Activated naive CD4-positive, alpha-beta T cell treated with anti-CD3 and anti-CD28 coated beads, Interleukin-2, amount 10 ng/mL, durations not matched to agents 7 days and 5 days (primary cell): Measurements from ENCODE around the gene OR2T8.

Source experiments
- CTCF ChIA-PET: fragments of 350-600 bp; sonication (Branson Sonifier 250); formaldehyde crosslinking; loops from one replicate; lab custom pipeline; 2021; ENCODE audit warnings: antibody characterized with exemption; lab: Charles Lee
- DNase-seq: peaks from one replicate; pipeline ENCODE4 v3.0.0-alpha.2; 2020
- H3K27ac Mint-ChIP-seq: one replicate; pipeline ENCODE4 v1.8.0; 2021; ENCODE audit warnings: mild to moderate bottlenecking, moderate library complexity, mixed read lengths
- H3K27me3 Mint-ChIP-seq: one replicate; pipeline ENCODE4 v1.8.0; 2021; ENCODE audit warnings: mild to moderate bottlenecking, mixed read lengths
- H3K36me3 Mint-ChIP-seq: one replicate; pipeline ENCODE4 v1.8.0; 2021; ENCODE audit warnings: mixed read lengths
- H3K4me1 Mint-ChIP-seq: one replicate; pipeline ENCODE4 v1.8.0; 2021; ENCODE audit warnings: mixed read lengths
- H3K4me3 Mint-ChIP-seq: one replicate; pipeline ENCODE4 v1.8.0; 2021; ENCODE audit warnings: mild to moderate bottlenecking, moderate library complexity, mixed read lengths
- H3K9me3 Mint-ChIP-seq: one replicate; pipeline ENCODE4 v1.8.0; 2021; ENCODE audit warnings: mixed read lengths

The OR2T8 gene, protein sequence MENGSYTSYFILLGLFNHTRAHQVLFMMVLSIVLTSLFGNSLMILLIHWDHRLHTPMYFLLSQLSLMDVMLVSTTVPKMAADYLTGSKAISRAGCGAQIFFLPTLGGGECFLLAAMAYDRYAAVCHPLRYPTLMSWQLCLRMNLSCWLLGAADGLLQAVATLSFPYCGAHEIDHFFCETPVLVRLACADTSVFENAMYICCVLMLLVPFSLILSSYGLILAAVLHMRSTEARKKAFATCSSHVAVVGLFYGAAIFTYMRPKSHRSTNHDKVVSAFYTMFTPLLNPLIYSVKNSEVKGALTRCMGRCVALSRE

DNA sequence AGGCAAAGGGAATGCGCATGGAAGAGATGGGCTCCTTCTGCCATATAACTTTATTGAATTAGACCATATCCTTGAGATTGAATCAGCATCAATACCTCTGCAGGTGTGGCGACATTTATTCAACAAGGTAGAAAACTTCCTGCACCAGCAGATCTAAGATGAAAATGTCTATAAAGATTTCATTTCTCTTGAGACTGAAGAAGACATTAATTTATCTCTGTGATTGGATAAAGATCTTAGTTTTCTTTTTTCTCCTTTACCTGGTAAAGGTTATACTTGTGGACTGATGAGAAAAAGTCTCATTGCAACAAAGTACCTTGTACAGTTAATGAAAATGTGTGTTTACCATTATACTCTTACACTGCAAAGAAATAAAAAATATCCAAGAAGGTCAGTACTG is at the start of gene OR2T8:
OR2T8 (plus strand) TSS at position 301 of the 400 bp plus-strand sequence. CDS start 766 bp downstream, outside the sequence.
- Mint-ChIP-seq H3K9me3 (no peaks in the 10 kb centered on the region), H3K4me3 (no peak within 1 kb of the TSS), H3K36me3 (no peaks in the 10 kb centered on the region), H3K27me3 (no peaks in the 10 kb centered on the region), H3K27ac (no peak within 1 kb of the TSS), H3K4me1 (no peaks in the 10 kb centered on the region)
- DNase-seq: no peak
- CTCF ChIA-PET: no interaction called here

DNA sequence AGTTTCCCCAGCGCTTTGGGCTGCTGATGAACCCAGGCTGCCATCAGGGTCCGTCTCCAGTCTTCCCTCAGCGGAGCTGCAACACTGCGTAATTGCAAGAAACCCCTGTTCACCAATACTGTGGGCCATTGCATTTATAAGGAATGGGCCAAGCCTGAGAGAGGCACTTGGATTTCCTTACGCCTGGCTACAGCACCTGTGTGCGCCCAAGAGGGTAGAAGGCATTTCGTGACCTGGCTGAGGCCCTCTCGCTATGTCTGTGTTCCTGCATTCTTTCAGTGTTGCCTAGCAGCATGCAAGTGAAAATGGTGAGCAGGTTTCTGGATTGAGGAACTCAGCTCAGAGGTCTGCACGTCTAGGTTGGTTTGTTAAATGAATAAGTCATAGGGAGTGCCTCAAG is 36.7 kb upstream of the OR2T8 start:
- CTCF ChIA-PET: no interaction called here
- no peaks in the 10 kb centered on the region for H3K9me3 Mint-ChIP-seq
- no peak for DNase-seq
- no peaks in the 10 kb centered on the region for H3K36me3 Mint-ChIP-seq
- H3K27me3 Mint-ChIP-seq: no peaks in the 10 kb centered on the region
- no peak overlapping the region for H3K4me3 Mint-ChIP-seq
- H3K4me1 Mint-ChIP-seq: no peaks in the 10 kb centered on the region
- H3K27ac Mint-ChIP-seq: no peak overlapping the region

DNA sequence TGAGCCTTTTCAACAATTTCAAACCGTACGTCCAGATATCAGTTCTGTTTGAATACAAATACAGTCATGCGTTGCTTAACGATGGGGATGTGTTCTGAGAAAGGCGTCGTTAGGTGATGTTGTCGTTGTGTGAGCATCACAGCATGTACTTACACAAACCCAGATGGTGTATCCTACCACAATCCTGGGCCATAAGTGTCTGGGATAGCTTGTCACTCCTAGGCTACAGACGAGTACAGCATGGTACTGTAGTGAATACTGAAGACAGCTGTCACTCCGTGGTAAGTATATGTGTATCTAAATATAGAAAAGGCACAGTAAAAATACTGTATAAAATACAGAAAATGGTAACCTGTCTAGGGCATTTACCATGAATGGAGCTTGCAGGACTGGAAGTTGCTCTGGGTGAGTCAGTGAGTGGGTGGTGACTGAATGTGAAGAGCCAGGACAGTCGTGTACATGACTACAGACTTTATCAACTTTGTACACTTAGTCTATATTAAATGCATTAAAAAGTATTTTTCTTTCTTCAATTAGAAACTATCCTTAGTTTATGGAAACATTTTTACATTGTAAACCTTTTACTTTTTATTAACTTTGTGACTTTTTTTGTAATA is 35.1 kb upstream of the OR2T8 start:
- H3K9me3 Mint-ChIP-seq: no peaks in the 10 kb centered on the region
- CTCF ChIA-PET: interaction anchor here (1.2 kb wide), 1 partner anchor 10 kb away, joined by 3 read pairs; the partner anchor contains the start of gene OR2W3
- no peaks in the 10 kb centered on the region for H3K4me1 Mint-ChIP-seq
- H3K27me3 Mint-ChIP-seq: no peaks in the 10 kb centered on the region
- H3K27ac Mint-ChIP-seq: no peak overlapping the region
- H3K4me3 Mint-ChIP-seq: no peak overlapping the region
- H3K36me3 Mint-ChIP-seq: no peaks in the 10 kb centered on the region
- no peak for DNase-seq

DNA sequence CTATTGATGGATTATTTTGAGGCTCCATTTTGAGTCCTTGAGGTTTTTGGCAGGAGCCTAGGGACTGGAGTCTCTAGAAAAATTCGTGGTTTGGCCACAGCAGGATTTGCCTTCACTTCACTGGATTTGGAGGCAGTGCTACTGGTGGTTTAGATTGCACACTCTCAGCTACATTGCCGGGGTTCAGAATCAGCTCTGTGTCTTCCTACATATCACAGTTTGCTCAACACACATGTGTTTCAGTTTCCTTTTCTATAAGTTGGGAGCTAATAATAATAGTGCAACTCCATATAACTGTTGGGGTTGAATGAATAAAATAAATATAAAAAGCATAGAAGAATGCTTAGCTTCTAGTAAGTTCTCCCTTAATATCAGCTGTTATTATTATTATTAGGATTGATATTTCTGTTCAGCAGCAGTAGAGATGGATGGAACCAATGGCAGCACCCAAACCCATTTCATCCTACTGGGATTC is 24.9 kb upstream of the OR2T8 start, which contains the start of gene OR2W3:
OR2W3 (plus strand) TSS at position 425 of the 475 bp plus-strand sequence; CDS start at position 425, 0 bp downstream.
- CTCF ChIA-PET: interaction anchor here (0.8 kb wide), 1 partner anchor 11 kb away, joined by 3 read pairs; no protein-coding TSS in a partner anchor

DNA sequence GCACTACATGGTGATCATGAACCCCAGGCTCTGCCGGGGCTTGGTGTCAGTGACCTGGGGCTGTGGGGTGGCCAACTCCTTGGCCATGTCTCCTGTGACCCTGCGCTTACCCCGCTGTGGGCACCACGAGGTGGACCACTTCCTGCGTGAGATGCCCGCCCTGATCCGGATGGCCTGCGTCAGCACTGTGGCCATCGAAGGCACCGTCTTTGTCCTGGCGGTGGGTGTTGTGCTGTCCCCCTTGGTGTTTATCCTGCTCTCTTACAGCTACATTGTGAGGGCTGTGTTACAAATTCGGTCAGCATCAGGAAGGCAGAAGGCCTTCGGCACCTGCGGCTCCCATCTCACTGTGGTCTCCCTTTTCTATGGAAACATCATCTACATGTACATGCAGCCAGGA is 24.1 kb upstream of the OR2T8 start:
- Mint-ChIP-seq H3K36me3 (no peaks in the 10 kb centered on the region), H3K9me3 (no peaks in the 10 kb centered on the region), H3K4me1 (no peaks in the 10 kb centered on the region), H3K4me3 (no peak overlapping the region), H3K27me3 (no peaks in the 10 kb centered on the region), H3K27ac (no peak overlapping the region)
- CTCF ChIA-PET: no interaction called here
- no peak for DNase-seq

More for the DNA sequence above, 24.9 kb upstream of the OR2T8 start, which contains the start of gene OR2W3:
- DNase-seq: no peak
- no peaks in the 10 kb centered on the region for H3K9me3 Mint-ChIP-seq
- H3K27ac Mint-ChIP-seq: no peak within 1 kb of the TSS
- H3K4me1 Mint-ChIP-seq: no peaks in the 10 kb centered on the region
- no peak within 1 kb of the TSS for H3K4me3 Mint-ChIP-seq
- H3K36me3 Mint-ChIP-seq: no peaks in the 10 kb centered on the region
- no peaks in the 10 kb centered on the region for H3K27me3 Mint-ChIP-seq

DNA sequence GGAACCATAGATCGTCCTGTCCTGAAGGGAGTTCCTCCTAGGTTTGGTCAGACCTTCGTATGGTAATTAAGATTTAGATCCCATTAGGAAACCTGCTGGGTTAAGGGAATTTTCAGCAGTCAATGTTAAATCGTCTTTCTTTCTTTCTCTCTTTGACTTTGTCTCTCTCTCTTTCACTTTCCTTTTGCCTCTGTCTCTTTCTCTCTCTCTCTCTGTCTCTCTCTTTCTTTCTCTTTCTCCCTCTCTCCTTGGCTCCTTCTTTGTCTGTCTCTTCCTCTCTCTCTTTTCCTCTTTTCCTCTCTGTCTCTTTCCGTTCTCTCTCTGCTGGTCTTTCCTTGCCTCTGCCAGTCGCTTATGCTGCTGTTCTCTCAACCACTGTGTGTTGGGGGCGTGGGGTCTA is 15.9 kb upstream of the OR2T8 start:
- Mint-ChIP-seq H3K4me3 (no peak overlapping the region), H3K4me1 (peaks cover 28% of the 10 kb centered on the region), H3K9me3 (peaks cover 1% of the 10 kb centered on the region), H3K27me3 (peaks cover 8% of the 10 kb centered on the region), H3K36me3 (no peaks in the 10 kb centered on the region), H3K27ac (no peak overlapping the region)
- CTCF ChIA-PET: no interaction called here
- DNase-seq: no peak

DNA sequence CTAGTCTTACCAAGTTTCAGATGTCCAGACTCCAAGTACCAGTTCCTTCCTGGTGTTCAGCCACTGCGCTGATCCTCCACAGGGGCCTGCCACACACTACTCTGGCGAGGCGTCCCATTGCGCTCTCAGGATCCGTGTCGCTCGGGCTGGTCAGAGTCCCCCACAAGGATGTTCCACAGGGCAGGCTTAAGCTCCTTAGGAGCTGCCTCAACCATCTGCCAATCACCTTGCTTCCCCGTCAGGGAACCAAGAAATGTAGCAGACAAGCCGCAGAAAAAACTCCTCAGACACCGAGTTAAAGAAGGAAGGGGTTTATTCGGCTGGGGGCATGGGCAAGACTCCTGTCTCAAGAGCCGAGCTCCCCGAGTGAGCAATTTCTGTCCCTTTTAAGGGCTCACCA is 14.9 kb upstream of the OR2T8 start:
- CTCF ChIA-PET: no interaction called here
- Mint-ChIP-seq H3K27me3 (peaks cover 8% of the 10 kb centered on the region), H3K27ac (no peak overlapping the region), H3K4me1 (peaks cover 28% of the 10 kb centered on the region), H3K36me3 (no peaks in the 10 kb centered on the region), H3K4me3 (no peak overlapping the region), H3K9me3 (peaks cover 1% of the 10 kb centered on the region)
- DNase-seq: no peak

DNA sequence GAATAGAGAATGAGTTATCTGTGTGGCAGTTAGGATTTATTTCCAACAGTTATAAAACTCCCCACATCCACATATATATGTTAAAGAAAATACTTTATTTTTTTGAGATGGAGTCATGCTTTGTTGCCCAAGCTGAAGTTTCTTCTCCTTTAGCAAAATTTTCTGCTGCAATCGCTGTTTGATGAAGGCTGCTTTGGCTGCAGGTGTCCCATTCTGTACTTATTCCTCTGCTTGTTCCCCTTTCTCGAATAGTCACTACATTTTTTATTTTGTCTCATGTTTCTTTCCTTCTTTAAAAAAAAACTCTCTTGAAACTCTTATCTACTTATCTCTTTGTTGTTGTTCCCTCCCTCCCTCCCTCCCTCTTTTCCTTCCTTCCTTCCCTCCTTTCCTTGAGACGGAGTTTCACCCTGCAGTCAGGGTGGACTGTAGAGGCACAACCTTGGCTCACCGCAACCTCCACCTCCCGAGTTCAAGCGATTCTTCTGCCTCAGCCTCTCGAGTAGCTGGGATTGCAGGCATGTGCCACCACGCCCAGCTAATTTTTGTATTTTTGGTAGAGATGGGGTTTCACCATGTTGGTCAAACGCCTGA is 14.0 kb upstream of the OR2T8 start:
- peak overlapping the region; percentile 44 for H3K4me3 Mint-ChIP-seq
- peaks cover 1% of the 10 kb centered on the region for H3K9me3 Mint-ChIP-seq
- H3K4me1 Mint-ChIP-seq: peaks cover 28% of the 10 kb centered on the region
- CTCF ChIA-PET: interaction anchor here (1.1 kb wide), 1 partner anchor 48 kb away, joined by 3 read pairs; no protein-coding TSS in a partner anchor
- peaks cover 8% of the 10 kb centered on the region for H3K27me3 Mint-ChIP-seq
- DNase-seq: no peak
- H3K27ac Mint-ChIP-seq: peak overlapping the region; percentile 73
- no peaks in the 10 kb centered on the region for H3K36me3 Mint-ChIP-seq

DNA sequence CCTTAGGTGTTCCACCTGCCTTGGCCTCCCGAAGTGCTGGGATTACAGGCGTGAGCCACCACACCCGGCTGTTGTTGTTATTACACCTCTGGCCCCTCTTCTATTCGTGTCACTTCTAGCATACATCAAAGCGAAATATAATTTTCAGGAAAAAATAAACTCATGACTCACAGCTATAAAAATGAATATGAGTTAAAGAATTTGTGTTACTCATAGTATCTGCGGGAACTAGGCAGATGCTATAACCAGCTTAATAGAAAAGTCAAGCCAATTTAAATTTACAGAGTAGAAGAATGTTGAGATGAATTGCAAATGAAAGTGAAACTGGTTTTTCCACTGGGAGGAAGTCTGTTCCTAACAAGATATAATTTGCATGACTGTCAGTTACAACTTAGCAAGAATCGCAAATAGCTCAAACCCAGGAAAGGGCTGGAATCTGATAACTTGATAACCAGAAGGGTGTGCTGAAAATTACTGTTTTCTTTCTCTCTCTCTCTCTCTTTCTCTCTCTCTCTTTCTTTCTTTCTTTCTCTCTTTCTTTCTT is 13.5 kb upstream of the OR2T8 start:
- Mint-ChIP-seq H3K27ac (peak overlapping the region; percentile 73), H3K4me1 (peaks cover 28% of the 10 kb centered on the region), H3K36me3 (no peaks in the 10 kb centered on the region), H3K9me3 (peaks cover 1% of the 10 kb centered on the region), H3K27me3 (peaks cover 8% of the 10 kb centered on the region), H3K4me3 (peak overlapping the region; percentile 44)
- no peak for DNase-seq
- CTCF ChIA-PET: interaction anchor here (0.7 to 1.1 kb wide), 2 partner anchors 49 to 333 kb away, joined by 3 read pairs; no protein-coding TSS in a partner anchor

DNA sequence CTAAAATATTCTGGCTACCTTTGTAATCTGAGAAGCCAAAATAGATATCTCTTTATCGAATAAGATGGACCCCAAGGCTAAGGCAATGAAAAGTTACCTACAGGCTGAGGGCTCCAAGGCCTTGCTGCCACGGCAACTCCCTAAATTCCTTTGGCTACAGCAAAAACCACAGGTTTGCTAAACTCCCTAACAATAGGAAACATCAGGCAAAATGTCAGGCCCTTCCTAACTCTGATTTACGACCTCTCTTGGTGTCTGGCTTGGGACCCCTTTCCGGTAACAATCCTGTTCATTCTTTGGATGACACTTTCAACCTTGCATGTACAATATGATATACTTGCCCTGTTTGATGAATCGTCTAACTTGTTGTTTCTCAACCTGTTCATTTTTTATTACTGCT is 11.3 kb upstream of the OR2T8 start:
- CTCF ChIA-PET: no interaction called here
- Mint-ChIP-seq H3K9me3 (peaks cover 1% of the 10 kb centered on the region), H3K4me3 (no peak overlapping the region), H3K4me1 (peaks cover 28% of the 10 kb centered on the region), H3K27me3 (peaks cover 8% of the 10 kb centered on the region), H3K27ac (no peak overlapping the region), H3K36me3 (no peaks in the 10 kb centered on the region)
- DNase-seq: no peak

DNA sequence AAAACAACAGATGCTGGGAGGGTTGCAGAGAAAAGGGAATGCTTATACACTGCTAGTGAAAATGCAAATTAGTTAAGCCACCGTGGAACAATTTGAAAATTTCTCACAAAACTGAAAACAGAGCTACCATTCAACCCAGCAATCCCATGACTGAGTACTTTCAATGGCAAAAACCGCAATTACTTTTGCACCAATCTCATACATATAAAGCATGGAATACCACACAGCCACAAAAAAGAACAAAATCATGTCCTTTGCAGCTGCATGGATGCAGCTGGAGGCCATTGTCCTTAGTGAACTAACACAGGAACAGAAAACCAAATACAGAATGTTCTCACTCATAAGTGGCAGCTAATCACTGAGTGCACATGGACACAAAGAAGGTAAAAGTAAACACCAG is 6.3 kb upstream of the OR2T8 start:
- Mint-ChIP-seq H3K9me3 (no peaks in the 10 kb centered on the region), H3K4me3 (no peak overlapping the region), H3K27me3 (no peaks in the 10 kb centered on the region), H3K27ac (no peak overlapping the region), H3K4me1 (no peaks in the 10 kb centered on the region), H3K36me3 (no peaks in the 10 kb centered on the region)
- CTCF ChIA-PET: no interaction called here
- no peak for DNase-seq

DNA sequence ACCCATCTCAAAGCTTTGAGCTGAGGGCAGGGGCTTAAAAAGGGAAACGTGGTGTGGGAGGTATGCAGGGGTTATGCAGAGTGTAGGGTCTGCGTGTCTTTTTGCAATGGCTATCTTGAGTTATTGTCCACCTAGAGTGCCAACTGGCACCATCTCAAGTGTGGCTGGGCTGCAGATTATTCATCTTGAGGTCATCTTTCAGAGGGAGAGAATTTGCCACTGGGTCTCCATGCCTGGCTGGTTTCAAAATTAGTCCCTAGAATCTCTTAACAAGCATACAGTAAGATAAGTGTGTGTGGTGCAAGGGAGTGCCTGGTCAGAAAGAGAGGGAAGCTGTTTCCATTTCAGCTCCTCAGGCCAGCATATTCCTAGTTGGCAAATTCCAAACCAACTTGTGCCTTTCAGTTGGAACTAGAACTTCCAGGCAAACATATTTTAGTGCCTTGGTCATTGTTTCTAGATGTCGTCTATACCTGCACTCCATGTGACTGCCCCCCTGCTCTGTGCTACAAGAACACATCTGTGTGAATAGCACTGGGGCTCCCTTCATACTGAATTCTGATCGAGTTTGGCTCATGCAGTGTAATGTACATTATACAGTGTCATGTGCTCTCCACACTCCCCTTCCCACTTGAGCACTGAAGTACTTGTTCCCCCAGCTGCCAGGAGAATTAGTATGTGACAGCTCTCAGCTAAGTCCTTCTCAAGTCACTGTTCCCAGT is 5.0 kb upstream of the OR2T8 start:
- Mint-ChIP-seq H3K9me3 (no peaks in the 10 kb centered on the region), H3K4me1 (no peaks in the 10 kb centered on the region), H3K27ac (no peak overlapping the region), H3K36me3 (no peaks in the 10 kb centered on the region), H3K27me3 (no peaks in the 10 kb centered on the region), H3K4me3 (no peak overlapping the region)
- CTCF ChIA-PET: no interaction called here
- no peak for DNase-seq

DNA sequence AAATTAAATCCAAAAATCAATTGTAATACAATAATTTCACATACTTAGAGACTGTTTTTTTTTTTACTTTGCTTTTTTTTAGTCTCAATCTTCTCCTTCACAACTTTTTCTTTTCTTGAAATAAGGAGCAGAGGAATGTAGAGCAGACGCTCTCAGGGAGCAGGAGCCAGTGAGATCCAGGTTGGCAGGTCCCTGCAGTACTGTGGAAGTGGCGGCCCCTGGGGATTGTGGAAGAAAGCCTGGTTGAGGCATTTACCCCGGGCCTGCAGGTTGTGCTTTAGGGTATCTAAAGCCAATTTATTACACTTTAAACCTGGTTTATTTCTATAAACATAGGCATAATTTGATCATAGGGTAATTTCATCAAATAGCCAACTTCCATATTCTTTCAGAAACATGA is 3.9 kb downstream of the OR2T8 start:
- Mint-ChIP-seq H3K27me3 (no peaks in the 10 kb centered on the region), H3K4me3 (no peak overlapping the region), H3K4me1 (no peaks in the 10 kb centered on the region), H3K36me3 (no peaks in the 10 kb centered on the region), H3K27ac (no peak overlapping the region), H3K9me3 (no peaks in the 10 kb centered on the region)
- DNase-seq: no peak
- CTCF ChIA-PET: no interaction called here

DNA sequence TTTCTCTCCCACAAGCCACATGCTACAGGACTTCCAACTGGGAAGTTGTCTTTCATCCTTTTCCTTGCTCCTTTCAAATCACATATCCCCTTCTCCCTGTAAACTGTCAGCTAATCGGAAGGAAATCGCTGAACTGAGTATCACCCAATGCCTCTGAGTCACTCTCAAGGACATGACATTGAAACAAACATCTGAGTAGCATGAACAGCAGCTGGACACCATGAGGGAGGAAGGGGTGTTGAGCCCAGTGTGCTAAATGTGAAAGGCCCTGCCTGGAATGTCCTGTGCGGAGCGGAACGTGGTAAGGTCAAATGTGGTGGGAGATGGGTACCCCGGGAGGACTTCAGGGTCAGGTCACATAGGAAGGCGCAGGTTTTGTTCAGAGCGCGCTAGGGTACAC is 4.8 kb downstream of the OR2T8 start, which contains the start of gene OR2AJ1:
OR2AJ1 (plus strand) TSS at position 22 of the 400 bp plus-strand sequence. CDS start 8,880 bp downstream, outside the sequence.
- no peak for DNase-seq
- H3K27ac Mint-ChIP-seq: no peak within 1 kb of the TSS
- H3K27me3 Mint-ChIP-seq: no peaks in the 10 kb centered on the region
- CTCF ChIA-PET: no interaction called here
- H3K4me3 Mint-ChIP-seq: no peak within 1 kb of the TSS
- no peaks in the 10 kb centered on the region for H3K4me1 Mint-ChIP-seq
- no peaks in the 10 kb centered on the region for H3K36me3 Mint-ChIP-seq
- no peaks in the 10 kb centered on the region for H3K9me3 Mint-ChIP-seq
